Left ventricle myocardium superior (tissue), 1 donor: Measurements from ENCODE around the gene MET. TPM values are rescaled to one million over a fixed set of nuclear protein-coding genes. Genes with fewer than 3 reads are reported as not detected.
"Not testable (repeated sequence)": the region's sequence is repeated elsewhere in the genome, so short reads cannot be mapped to it uniquely, and the experiment has no call there.

Experiments
- ATAC-seq: fragments of 200-7000 bp; cut with Tn5 transposase; one replicate; pipeline ENCODE4 v1.9.1; 2020; ENCODE audit warnings: mild to moderate bottlenecking, moderate library complexity
- DNase-seq: peaks from one replicate; pipeline ENCODE4 v3.0.0-alpha.2; 2020
- intact Hi-C: fragments of 100-400 bp; cut with micrococcal nuclease; formaldehyde crosslinking; loops from one replicate; pipeline ENCODE4 v1.11.0; 2022
- total RNA-seq: library from RNA; stranded (reverse); fragmentation: NEBNext Ultra II Directional; extraction: Animal tissue kit (Norgen Biotek cat#: 25700); gene quantifications from one replicate; pipeline ENCODE4 v1.2.1, GENCODE V29; 2021
- donor health status: DM: no; HTN: yes; CAD: no; lungs with severe emphysema.

MET gene
- total RNA-seq, 1 donor from 2014 or later, result 20.0 TPM

- ATAC-seq, DNase-seq, intact Hi-C loops: not testable (repeated sequence)
Observed at GRCh38 chr7:116659248-116659647, 12.7 kb upstream of the MET start.

- intact Hi-C loops, result no loop called here
- no peak for ATAC-seq
- no peak for DNase-seq
Observed at GRCh38 chr7:116661865-116662264, 10.1 kb upstream of the MET start.

GRCh38 chr7:116663744-116664143, 8.3 kb upstream of the MET start:
- intact Hi-C loops, result no loop called here
- peak; percentile 78 for ATAC-seq
- DNase-seq, result peak; percentile 40

- DNase-seq (no peak), ATAC-seq (no peak)
- intact Hi-C loops, result no loop called here
Observed at GRCh38 chr7:116665332-116665996, 6.5 kb upstream of the MET start.

GRCh38 chr7:116669769-116670168, 2.2 kb upstream of the MET start:
- ATAC-seq (no peak), DNase-seq (no peak)
- intact Hi-C loops, result no loop called here

GRCh38 chr7:116670409-116671015, 1.5 kb upstream of the MET start:
- ATAC-seq (no peak), DNase-seq (no peak)
- intact Hi-C loops, result no loop called here

GRCh38 chr7:116671111-116671510, 885 bp upstream of the MET start:
- DNase-seq (no peak), ATAC-seq (no peak)
- intact Hi-C loops, result no loop called here

GRCh38 chr7:116672596-116673456, 830 bp downstream of the MET start:
- ATAC-seq (peak; percentile 32), DNase-seq (peak; percentile 23)

GRCh38 chr7:116673457-116673865, 1.5 kb downstream of the MET start:
- intact Hi-C loops, result no loop called here
- no peak for ATAC-seq
- no peak for DNase-seq

More at GRCh38 chr7:116672596-116673456, 830 bp downstream of the MET start:
- intact Hi-C loops, result no loop called here

- intact Hi-C loops, result no loop called here
- DNase-seq, result no peak
- ATAC-seq, result no peak
Observed at GRCh38 chr7:116674508-116675173, 2.6 kb downstream of the MET start.

- ATAC-seq (no peak), DNase-seq (no peak)
- intact Hi-C loops, result no loop called here
Observed at GRCh38 chr7:116675812-116676355, 3.9 kb downstream of the MET start.

GRCh38 chr7:116678780-116679179, 6.8 kb downstream of the MET start:
- DNase-seq, result no peak
- intact Hi-C loops, result no loop called here
- no peak for ATAC-seq

- DNase-seq (no peak), ATAC-seq (no peak)
- intact Hi-C loops, result no loop called here
Observed at GRCh38 chr7:116679500-116679899, 7.5 kb downstream of the MET start.

GRCh38 chr7:116683786-116684185, 11.8 kb downstream of the MET start:
- no peak for ATAC-seq
- no peak for DNase-seq
- intact Hi-C loops, result no loop called here

GRCh38 chr7:116686033-116686432, 14.0 kb downstream of the MET start:
- ATAC-seq (no peak), DNase-seq (no peak)
- intact Hi-C loops, result no loop called here

GRCh38 chr7:116686812-116687419, 14.9 kb downstream of the MET start:
- intact Hi-C loops, result no loop called here
- no peak for ATAC-seq
- DNase-seq, result no peak

GRCh38 chr7:116687801-116688201, 15.8 kb downstream of the MET start:
- ATAC-seq, result no peak
- DNase-seq, result no peak
- intact Hi-C loops, result no loop called here

- intact Hi-C loops, result no loop called here
- DNase-seq, result no peak
- no peak for ATAC-seq
Observed at GRCh38 chr7:116689790-116690259, 17.8 kb downstream of the MET start.

GRCh38 chr7:116691664-116692063, 19.7 kb downstream of the MET start:
- ATAC-seq (no peak), DNase-seq (no peak)
- intact Hi-C loops, result no loop called here
